H54 (cell line): ENCODE results near the gene HPS6.
"Not testable (repeated sequence)": the region's sequence is repeated elsewhere in the genome, so short reads cannot be mapped to it uniquely, and the experiment has no call there.

Experiments used
- DNase-seq: peaks from one replicate; pipeline ENCODE4 v3.0.0; 2011; ENCODE audit warnings: low spot score, mixed read lengths; ENCODE audit not compliant: insufficient read length
- FAIRE-seq: peaks from 3 replicates; lab custom pipeline; 2011; peaks lifted over from hg19 to GRCh38; lab: Jason Lieb, UNC
- POLR2A ChIP-seq: IDR thresholded peaks from 2 replicates; pipeline ENCODE4 v1.6.1; 2011; ENCODE audit warnings: low read depth, mild to moderate bottlenecking, low read length

The HPS6 gene

GRCh38 chr10:102064868-102065560, at the start of gene HPS6:
TSS of gene HPS6 (plus strand) at chr10:102065349. CDS start at chr10:102065475, 126 bp downstream.
- peak; percentile 85 for TF ChIP-seq POLR2A
- DNase-seq, result peak; percentile 95
- FAIRE-seq, result no peak

GRCh38 chr10:102016416-102016815, 48.7 kb upstream of the HPS6 start:
- DNase-seq (no peak), FAIRE-seq (no peak)
- TF ChIP-seq POLR2A, result no peak

- TF ChIP-seq POLR2A, result no peak
- no peak for FAIRE-seq
- DNase-seq, result no peak
These were observed 47.9 kb upstream of the HPS6 start for GRCh38 chr10:102017295-102017694.

GRCh38 chr10:102020938-102021337, 44.2 kb upstream of the HPS6 start:
- FAIRE-seq (no peak), DNase-seq (no peak)
- TF ChIP-seq POLR2A, result no peak

GRCh38 chr10:102024799-102025198, 40.4 kb upstream of the HPS6 start:
- no peak for FAIRE-seq
- no peak for TF ChIP-seq POLR2A
- DNase-seq, result no peak

- FAIRE-seq, result no peak
- no peak for TF ChIP-seq POLR2A
- no peak for DNase-seq
These were observed 37.9 kb upstream of the HPS6 start for GRCh38 chr10:102027261-102027660.

GRCh38 chr10:102033787-102034186, 31.4 kb upstream of the HPS6 start:
- no peak for FAIRE-seq
- DNase-seq, result no peak
- TF ChIP-seq POLR2A, result no peak

- not testable (repeated sequence) for FAIRE-seq, DNase-seq
These were observed 29.3 kb upstream of the HPS6 start for GRCh38 chr10:102035807-102036206.

- TF ChIP-seq POLR2A, result no peak
- FAIRE-seq, result no peak
- no peak for DNase-seq
These were observed 26.7 kb upstream of the HPS6 start for GRCh38 chr10:102038410-102038809.

- DNase-seq (no peak), FAIRE-seq (no peak)
- TF ChIP-seq POLR2A, result no peak
These were observed 24.7 kb upstream of the HPS6 start for GRCh38 chr10:102040305-102041050.

GRCh38 chr10:102045292-102045691, 19.9 kb upstream of the HPS6 start:
- FAIRE-seq (no peak), DNase-seq (no peak)
- no peak for TF ChIP-seq POLR2A

- no peak for FAIRE-seq
- DNase-seq, result no peak
These were observed 19.1 kb upstream of the HPS6 start for GRCh38 chr10:102046095-102046494.

GRCh38 chr10:102054881-102055646, 10.1 kb upstream of the HPS6 start:
- not testable (repeated sequence) for FAIRE-seq, DNase-seq

More at GRCh38 chr10:102046095-102046494, 19.1 kb upstream of the HPS6 start:
- no peak for TF ChIP-seq POLR2A
